Measurements from ENCODE around the gene RPN1. TPM values are rescaled to one million over a fixed set of nuclear protein-coding genes. Genes with fewer than 3 reads are reported as not detected.

RPN1 gene
- total RNA-seq, 1 donor from 2014 or later: 149 TPM

- Histone ChIP-seq H3K27ac (no peak overlapping the region), H3K27me3 (no peaks in the 10 kb centered on the region), H3K9me3 (no peaks in the 10 kb centered on the region), H3K4me3 (no peak overlapping the region), H3K4me1 (peaks cover 14% of the 10 kb centered on the region), H3K36me3 (no peaks in the 10 kb centered on the region)
- intact Hi-C loops (cut with DNase I): loop anchor here (2.0 to 10.0 kb wide), 2 partner anchors 184 kb away; no protein-coding TSS in a partner anchor
- DNase-seq (ENCODE audit: extremely low spot score in 2 of 2): no peak
- TF ChIP-seq POLR2A (IDR thresholded peaks at IDR 0.05) (no peak), CTCF (IDR thresholded peaks at IDR 0.05) (no peak), POLR2AphosphoS5 (IDR thresholded peaks at IDR 0.05; ENCODE audit: insufficient read depth in 1 of 2, low read depth in 1 of 2) (no peak)
These were observed 40.1 kb downstream of the RPN1 start for GRCh38 chr3:128610451-128611070.

- Histone ChIP-seq H3K9me3 (no peaks in the 10 kb centered on the region), H3K27me3 (no peaks in the 10 kb centered on the region), H3K4me1 (peaks cover 14% of the 10 kb centered on the region), H3K4me3 (no peak overlapping the region), H3K27ac (no peak overlapping the region), H3K36me3 (no peaks in the 10 kb centered on the region)
- TF ChIP-seq POLR2A (IDR thresholded peaks at IDR 0.05) (no peak), POLR2AphosphoS5 (IDR thresholded peaks at IDR 0.05; ENCODE audit: insufficient read depth in 1 of 2, low read depth in 1 of 2) (no peak), CTCF (IDR thresholded peaks at IDR 0.05) (no peak)
- intact Hi-C loops (cut with DNase I): loop anchor here (10.0 kb wide), 1 partner anchor 434 kb away; no protein-coding TSS in a partner anchor
- DNase-seq (ENCODE audit: extremely low spot score in 2 of 2): no peak
These were observed 41.3 kb downstream of the RPN1 start for GRCh38 chr3:128609294-128609693.

GRCh38 chr3:128607710-128608048, 42.9 kb downstream of the RPN1 start:
- peak overlapping the region; percentile 59 for H3K27ac ChIP-seq
- no peak for DNase-seq (ENCODE audit: extremely low spot score in 2 of 2)

GRCh38 chr3:128606094-128606493, 44.5 kb downstream of the RPN1 start:
- intact Hi-C loops (cut with DNase I): loop anchor here (10.0 kb wide), 1 partner anchor 431 kb away; no protein-coding TSS in a partner anchor
- no peak for TF ChIP-seq POLR2A (IDR thresholded peaks at IDR 0.05)
- TF ChIP-seq POLR2AphosphoS5 (IDR thresholded peaks at IDR 0.05; ENCODE audit: insufficient read depth in 1 of 2, low read depth in 1 of 2): no peak
- no peak for TF ChIP-seq CTCF (IDR thresholded peaks at IDR 0.05)
- Histone ChIP-seq H3K9me3 (no peaks in the 10 kb centered on the region), H3K27ac (no peak overlapping the region), H3K36me3 (no peaks in the 10 kb centered on the region), H3K4me3 (no peak overlapping the region), H3K4me1 (peaks cover 14% of the 10 kb centered on the region), H3K27me3 (no peaks in the 10 kb centered on the region)
- no peak for DNase-seq (ENCODE audit: extremely low spot score in 2 of 2)

More at GRCh38 chr3:128607710-128608048, 42.9 kb downstream of the RPN1 start:
- TF ChIP-seq CTCF (IDR thresholded peaks at IDR 0.05): no peak
- no peaks in the 10 kb centered on the region for H3K9me3 ChIP-seq
- H3K27me3 ChIP-seq: no peaks in the 10 kb centered on the region
- no peaks in the 10 kb centered on the region for H3K36me3 ChIP-seq
- peak overlapping the region; percentile 46 to 51 for H3K4me3 ChIP-seq
- intact Hi-C loops (cut with DNase I): loop anchor here (10.0 kb wide), 1 partner anchor 433 kb away; no protein-coding TSS in a partner anchor
- peaks cover 14% of the 10 kb centered on the region for H3K4me1 ChIP-seq

Measured in vagina (tissue), 2 donors.